Spleen (tissue), 7 donors: ENCODE data around the gene PIP4P1.

Experiments
- CTCF ChIP-seq, 11 experiments: fragments of 200-600 bp in 7 of 11; fragments of 450-650 bp in 4 of 11; sonication (generic) in 4 of 11; IDR thresholded peaks in 8 of 11; conservative IDR thresholded peaks in 3 of 11; 1 replicate in 7 of 11; 2 replicates in 4 of 11; pipeline versions ENCODE4 v1.4.0 to v1.8.0; 2016 to 2021; ENCODE audit warnings: antibody characterized with exemption in 11 of 11, inconsistent platforms in 4 of 11, mild to moderate bottlenecking in 1 of 11
- POLR2A ChIP-seq, 3 donors: fragments of 450-650 bp; IDR thresholded peaks; one replicate each; pipeline ENCODE4 v1.5.1; 2017; ENCODE audit warnings: antibody characterized with exemption in 3 of 3, mild to moderate bottlenecking in 1 of 3
- donor health status: DM: no; HTN: no; CAD: no; lungs with moderate emphysema.
- donor health status: DM: no; HTN: no; CAD: no.
- donor health status: DM: no; HTN: no; CAD: no.

- TF ChIP-seq CTCF (IDR thresholded peaks at IDR 0.05 in 8 of 11, conservative IDR thresholded peaks at IDR 0.05 in 3 of 11) (no peak), POLR2A (IDR thresholded peaks at IDR 0.05) (peak in 1 of 3 donors; percentile 47)
Measured at GRCh38 chr14:20469890-20470602, 8.8 kb upstream of the PIP4P1 start.
